Measurements from ENCODE around the gene PKP3. TPM values are rescaled to one million over a fixed set of nuclear protein-coding genes. Genes with fewer than 3 reads are reported as not detected.
A peak's percentile ranks its signal among the peaks of the same experiment; 100 is the strongest.

The PKP3 gene
- total RNA-seq, 2 donors from 2014 or later, result 2.0 to 5.9 TPM

GRCh38 chr11:417652-418342 lies 23.8 kb downstream of the PKP3 start:
- peak overlapping the region; percentile 72 for H3K4me3 ChIP-seq
- H3K36me3 ChIP-seq, result no peaks in the 10 kb centered on the region
- H3K4me1 ChIP-seq (ENCODE audit: control insufficient read depth in 1 of 2, low read depth in 2 of 2), result peaks cover 0 to 13% of the 10 kb centered on the region in 2 donors
- no peaks in the 10 kb centered on the region for H3K9me3 ChIP-seq
- TF ChIP-seq CTCF (IDR thresholded peaks at IDR 0.05), result no peak
- no peaks in the 10 kb centered on the region for H3K27me3 ChIP-seq (replicated peaks; ENCODE audit: insufficient read depth)
- ATAC-seq (ENCODE audit: insufficient number of reproducible peaks, low FRiP score, low read depth) (no peak), DNase-seq (ENCODE audit: low spot score) (no peak)
- no peak overlapping the region for H3K27ac ChIP-seq

GRCh38 chr11:418343-419247 lies 24.6 kb downstream of the PKP3 start:
- peaks cover 4% of the 10 kb centered on the region for H3K27me3 ChIP-seq (replicated peaks; ENCODE audit: insufficient read depth)
- ATAC-seq (ENCODE audit: insufficient number of reproducible peaks, low FRiP score, low read depth), result no peak
- no peak for DNase-seq (ENCODE audit: low spot score)

GRCh38 chr11:419248-420005 lies 25.4 kb downstream of the PKP3 start:
- ATAC-seq (ENCODE audit: insufficient number of reproducible peaks, low FRiP score, low read depth) (no peak), DNase-seq (ENCODE audit: low spot score) (no peak)
- Histone ChIP-seq H3K27me3 (replicated peaks; ENCODE audit: insufficient read depth) (peaks cover 4% of the 10 kb centered on the region), H3K36me3 (no peaks in the 10 kb centered on the region), H3K27ac (no peak overlapping the region), H3K9me3 (no peaks in the 10 kb centered on the region), H3K4me3 (no peak overlapping the region), H3K4me1 (ENCODE audit: control insufficient read depth in 1 of 2, low read depth in 2 of 2) (peaks cover 0 to 13% of the 10 kb centered on the region in 2 donors)
- no peak for TF ChIP-seq CTCF (IDR thresholded peaks at IDR 0.05)

More at GRCh38 chr11:418343-419247, 24.6 kb downstream of the PKP3 start:
- Histone ChIP-seq H3K9me3 (no peaks in the 10 kb centered on the region), H3K27ac (no peak overlapping the region), H3K4me3 (no peak overlapping the region), H3K4me1 (ENCODE audit: control insufficient read depth in 1 of 2, low read depth in 2 of 2) (peaks cover 0 to 13% of the 10 kb centered on the region in 2 donors), H3K36me3 (no peaks in the 10 kb centered on the region)
- TF ChIP-seq CTCF (IDR thresholded peaks at IDR 0.05), result no peak

GRCh38 chr11:420054-420910 lies 26.3 kb downstream of the PKP3 start:
- Histone ChIP-seq H3K4me3 (no peak overlapping the region), H3K27me3 (replicated peaks; ENCODE audit: insufficient read depth) (peaks cover 4% of the 10 kb centered on the region), H3K27ac (no peak overlapping the region), H3K9me3 (no peaks in the 10 kb centered on the region), H3K36me3 (no peaks in the 10 kb centered on the region), H3K4me1 (ENCODE audit: control insufficient read depth in 1 of 2, low read depth in 2 of 2) (peaks cover 0 to 13% of the 10 kb centered on the region in 2 donors)
- TF ChIP-seq CTCF (IDR thresholded peaks at IDR 0.05), result no peak
- DNase-seq (ENCODE audit: low spot score) (no peak), ATAC-seq (ENCODE audit: insufficient number of reproducible peaks, low FRiP score, low read depth) (no peak)

Measured in thoracic aorta (tissue), 2 donors.